GM21529 (cell line): Measurements from ENCODE around the gene EDC3.
"Not testable (repeated sequence)": the region's sequence is repeated elsewhere in the genome, so short reads cannot be mapped to it uniquely, and the experiment has no call there.

ENCODE experiments used
- ATAC-seq: cut with Tn5 transposase; IDR thresholded peaks from one replicate; pipeline ENCODE4 v1.9.1; 2021; ENCODE audit not compliant: unreplicated experiment

EDC3 gene

GRCh38 chr15:74653426-74654102 is 42.3 kb downstream of the EDC3 start:
- no peak for ATAC-seq

GRCh38 chr15:74651242-74651741 is 44.5 kb downstream of the EDC3 start:
- no peak for ATAC-seq

GRCh38 chr15:74648051-74648842 is 47.6 kb downstream of the EDC3 start:
- ATAC-seq = no peak

- no peak for ATAC-seq
Observed at GRCh38 chr15:74646480-74646879, 49.3 kb downstream of the EDC3 start.

- ATAC-seq = no peak
Observed at GRCh38 chr15:74643665-74644204, 52.1 kb downstream of the EDC3 start.

- ATAC-seq = no peak
Observed at GRCh38 chr15:74642734-74643664, 52.8 kb downstream of the EDC3 start.

- no peak for ATAC-seq
Observed at GRCh38 chr15:74642348-74642733, 53.5 kb downstream of the EDC3 start.

GRCh38 chr15:74641151-74641550 is 54.7 kb downstream of the EDC3 start:
- no peak for ATAC-seq

GRCh38 chr15:74636984-74637383 is 58.8 kb downstream of the EDC3 start:
- no peak for ATAC-seq

GRCh38 chr15:74635228-74635627 is 60.6 kb downstream of the EDC3 start:
- ATAC-seq = no peak

- no peak for ATAC-seq
Observed at GRCh38 chr15:74633781-74634180, 62.0 kb downstream of the EDC3 start.

- ATAC-seq = no peak
Observed at GRCh38 chr15:74632601-74633000, 63.2 kb downstream of the EDC3 start.

GRCh38 chr15:74631935-74632560 is 63.8 kb downstream of the EDC3 start:
- ATAC-seq = no peak

- ATAC-seq = no peak
Observed at GRCh38 chr15:74631408-74631807, 64.4 kb downstream of the EDC3 start.

- ATAC-seq = no peak
Observed at GRCh38 chr15:74631087-74631385, 64.8 kb downstream of the EDC3 start.

- no peak for ATAC-seq
Observed at GRCh38 chr15:74630284-74631086, 65.3 kb downstream of the EDC3 start.

GRCh38 chr15:74629696-74630095 is 66.1 kb downstream of the EDC3 start:
- not testable (repeated sequence) for ATAC-seq

GRCh38 chr15:74628949-74629348 is 66.9 kb downstream of the EDC3 start:
- no peak for ATAC-seq

GRCh38 chr15:74628199-74628598 is 67.6 kb downstream of the EDC3 start:
- no peak for ATAC-seq

- no peak for ATAC-seq
Observed at GRCh38 chr15:74627766-74628165, 68.1 kb downstream of the EDC3 start.
